Measurements from ENCODE around the gene RNF213.
"Not testable (repeated sequence)": the region's sequence is repeated elsewhere in the genome, so short reads cannot be mapped to it uniquely, and the experiment has no call there.

RNF213 gene

DNA sequence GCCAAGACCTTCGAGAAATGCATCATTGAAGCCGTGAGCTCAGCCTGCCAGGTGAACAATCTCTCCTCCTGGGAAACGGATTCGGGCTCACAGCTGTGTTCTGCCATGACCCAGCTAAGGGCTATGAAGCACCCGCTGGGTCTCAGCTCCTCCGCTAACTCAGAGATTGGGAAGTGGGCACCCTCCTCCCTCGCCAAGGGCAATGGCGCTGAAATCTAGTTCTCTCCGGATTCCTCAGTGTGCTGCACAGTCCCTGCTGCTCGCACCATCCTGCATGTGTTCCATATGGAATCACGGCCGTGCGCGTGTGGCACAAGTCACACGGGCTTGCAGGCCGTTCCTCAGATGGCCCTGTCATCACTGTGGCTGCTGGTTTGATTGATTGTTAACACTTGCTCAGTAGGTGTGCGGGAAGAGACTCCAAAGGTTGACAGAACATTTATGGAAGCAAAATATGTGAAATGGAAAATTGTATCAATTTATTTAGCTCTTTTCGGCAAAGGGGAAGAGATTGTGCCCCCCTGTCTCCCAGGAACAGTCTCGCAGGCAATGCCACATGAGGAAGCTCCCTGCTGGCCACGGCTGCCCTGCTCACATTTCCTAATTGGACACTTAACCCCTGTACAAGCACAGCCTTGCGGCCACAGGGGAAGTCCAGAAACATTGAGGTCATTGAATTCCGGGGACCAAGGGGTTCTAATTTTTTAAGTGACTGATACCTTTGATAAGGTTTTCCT lies 58.8 kb downstream of the RNF213 start:
- no peak for DNase-seq (ENCODE audit: low read depth in 2 of 2)

GRCh38 chr17:80319999-80320344 lies 59.3 kb downstream of the RNF213 start:
- no peak for DNase-seq (ENCODE audit: low read depth in 2 of 2)

GRCh38 chr17:80320496-80320895 lies 59.8 kb downstream of the RNF213 start:
- DNase-seq (ENCODE audit: low read depth in 2 of 2): no peak

- DNase-seq (ENCODE audit: low read depth in 2 of 2): no peak
Observed at GRCh38 chr17:80322864-80323263, 62.2 kb downstream of the RNF213 start.

DNA sequence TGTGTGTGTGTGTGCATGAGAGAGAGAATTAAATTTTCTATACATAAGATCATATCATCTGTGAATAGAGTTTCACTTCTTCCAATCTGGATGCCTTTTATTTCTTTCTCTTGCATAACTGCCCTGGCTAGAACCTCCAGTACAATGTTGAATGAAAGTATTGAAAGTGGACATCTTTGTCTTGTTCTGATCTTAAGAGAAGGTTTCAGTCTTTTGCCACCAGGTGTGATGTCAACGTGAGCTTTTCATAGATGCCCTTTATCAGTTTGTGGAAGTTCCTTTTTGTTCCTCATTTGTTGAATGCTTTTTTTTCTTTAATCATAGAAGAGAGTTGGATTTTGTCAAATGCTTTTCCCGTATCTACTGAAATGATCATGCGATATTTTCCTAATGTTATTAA lies 63.3 kb downstream of the RNF213 start:
- DNase-seq (ENCODE audit: low read depth in 2 of 2): no peak

DNA sequence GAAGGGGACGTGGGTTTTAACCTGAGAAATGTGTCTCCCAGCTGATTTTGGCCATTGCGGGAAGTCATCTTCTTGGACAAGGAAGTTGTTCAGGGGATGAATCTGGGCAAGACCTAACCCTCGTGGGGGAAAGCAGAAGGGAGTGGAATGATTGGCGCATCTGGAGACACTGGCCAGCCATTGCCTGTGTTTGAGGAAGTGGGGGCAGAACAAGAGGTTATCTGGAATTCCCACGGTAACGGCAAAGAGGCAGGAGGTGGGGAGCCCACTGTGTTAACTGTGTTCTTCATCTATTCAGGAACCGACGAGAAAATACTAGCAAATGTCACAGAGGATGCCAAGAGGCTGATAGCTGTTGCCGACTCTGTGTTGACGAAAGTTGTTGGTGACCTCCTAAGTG lies 66.9 kb downstream of the RNF213 start:
- DNase-seq (ENCODE audit: low read depth in 2 of 2): no peak

GRCh38 chr17:80328634-80329380 lies 68.2 kb downstream of the RNF213 start:
- DNase-seq (ENCODE audit: low read depth in 2 of 2): no peak

- not testable (repeated sequence) for DNase-seq (ENCODE audit: low read depth in 2 of 2)
Observed at GRCh38 chr17:80329421-80329820, 68.8 kb downstream of the RNF213 start.

- no peak for DNase-seq (ENCODE audit: low read depth in 2 of 2)
Observed at GRCh38 chr17:80330276-80330675, 69.6 kb downstream of the RNF213 start.

DNA sequence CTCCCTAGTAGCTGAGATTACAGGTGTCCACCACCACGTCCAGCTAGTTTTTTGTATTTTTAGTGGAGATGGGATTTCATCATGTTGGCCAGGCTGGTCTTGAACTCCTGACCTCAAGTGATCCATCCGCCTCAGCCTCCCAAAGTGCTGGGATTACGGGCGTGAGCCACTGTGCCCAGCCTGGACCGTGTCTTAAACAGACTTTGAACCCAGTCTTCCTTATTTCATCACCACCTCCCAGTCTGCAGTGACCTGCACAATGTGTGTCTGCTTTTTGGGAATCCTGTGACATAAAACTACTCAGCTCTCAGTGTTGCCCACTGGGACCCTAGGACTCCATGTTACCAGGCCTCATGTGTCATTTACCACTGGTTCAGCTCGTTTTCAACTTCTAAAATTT lies 70.3 kb downstream of the RNF213 start:
- DNase-seq (ENCODE audit: low read depth in 2 of 2): not testable (repeated sequence)

- no peak for DNase-seq (ENCODE audit: low read depth in 2 of 2)
Observed at GRCh38 chr17:80331820-80332219, 71.2 kb downstream of the RNF213 start.

DNA sequence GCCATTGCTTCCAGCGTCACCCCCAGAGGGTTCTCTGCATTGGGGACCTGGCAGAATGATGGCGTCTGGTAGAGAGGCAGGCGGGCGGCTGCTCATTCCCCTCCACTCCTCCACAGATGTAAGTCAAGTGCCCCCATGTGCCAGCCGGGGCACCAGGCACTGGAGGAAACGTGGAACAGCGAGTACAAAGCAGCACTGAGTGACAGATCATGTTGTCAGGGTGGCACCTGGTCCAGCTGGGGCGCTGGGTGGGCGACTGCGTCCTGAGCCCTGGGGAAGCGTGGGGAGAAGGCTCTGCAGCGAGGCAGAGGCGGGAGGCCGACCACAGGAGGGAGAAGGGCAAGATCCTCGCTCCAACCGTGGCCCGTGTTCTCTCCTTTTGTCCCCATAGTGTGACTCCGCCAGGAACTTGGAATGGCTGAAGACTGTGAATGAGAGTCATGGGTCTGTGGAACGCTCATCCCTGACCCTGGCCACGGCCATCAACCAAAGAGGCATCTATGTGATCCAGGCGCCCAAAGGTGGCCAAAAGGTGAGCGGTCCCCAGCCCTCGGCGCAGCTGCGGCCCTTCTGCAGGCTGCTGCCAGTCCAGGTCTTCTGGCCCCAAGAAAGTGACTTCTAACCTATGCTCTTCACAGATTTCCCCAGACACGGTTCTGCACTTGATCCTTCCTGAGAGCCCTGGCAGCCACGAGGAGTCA lies 76.7 kb downstream of the RNF213 start:
- no peak for DNase-seq (ENCODE audit: low read depth in 2 of 2)

GRCh38 chr17:80339118-80339517 lies 78.5 kb downstream of the RNF213 start:
- DNase-seq (ENCODE audit: low read depth in 2 of 2): no peak

DNA sequence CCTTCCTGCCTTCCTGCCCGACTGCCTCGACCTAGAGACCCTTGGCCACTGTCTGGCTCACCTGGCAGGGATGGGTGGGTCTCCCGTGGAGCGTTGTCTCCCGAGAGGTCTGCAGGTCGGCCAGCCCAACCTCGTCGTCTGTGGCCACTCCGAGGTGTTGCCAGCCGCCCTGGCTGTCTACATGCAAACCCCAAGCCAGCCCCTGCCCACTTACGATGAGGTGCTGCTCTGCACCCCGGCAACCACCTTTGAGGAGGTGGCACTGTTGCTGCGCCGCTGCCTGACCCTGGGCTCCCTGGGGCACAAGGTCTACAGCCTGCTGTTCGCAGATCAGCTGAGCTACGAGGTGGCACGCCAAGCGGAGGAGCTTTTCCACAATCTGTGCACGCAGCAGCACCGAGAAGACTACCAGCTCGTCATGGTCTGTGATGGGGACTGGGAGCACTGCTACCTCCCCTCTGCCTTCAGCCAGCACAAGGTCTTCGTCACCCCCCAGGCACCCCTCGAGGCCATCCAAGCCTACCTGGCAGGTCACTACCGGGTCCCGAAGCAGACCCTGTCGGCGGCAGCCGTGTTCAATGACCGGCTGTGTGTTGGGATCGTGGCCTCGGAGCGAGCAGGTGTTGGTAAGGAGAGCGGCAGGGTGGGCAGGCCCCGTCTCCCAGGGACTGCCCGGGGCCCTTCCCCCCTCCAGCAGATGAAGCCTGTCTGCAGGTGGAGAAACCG lies 79.2 kb downstream of the RNF213 start:
- DNase-seq (ENCODE audit: low read depth in 2 of 2): no peak

GRCh38 chr17:80345321-80345720 lies 84.7 kb downstream of the RNF213 start:
- no peak for DNase-seq (ENCODE audit: low read depth in 2 of 2)

DNA sequence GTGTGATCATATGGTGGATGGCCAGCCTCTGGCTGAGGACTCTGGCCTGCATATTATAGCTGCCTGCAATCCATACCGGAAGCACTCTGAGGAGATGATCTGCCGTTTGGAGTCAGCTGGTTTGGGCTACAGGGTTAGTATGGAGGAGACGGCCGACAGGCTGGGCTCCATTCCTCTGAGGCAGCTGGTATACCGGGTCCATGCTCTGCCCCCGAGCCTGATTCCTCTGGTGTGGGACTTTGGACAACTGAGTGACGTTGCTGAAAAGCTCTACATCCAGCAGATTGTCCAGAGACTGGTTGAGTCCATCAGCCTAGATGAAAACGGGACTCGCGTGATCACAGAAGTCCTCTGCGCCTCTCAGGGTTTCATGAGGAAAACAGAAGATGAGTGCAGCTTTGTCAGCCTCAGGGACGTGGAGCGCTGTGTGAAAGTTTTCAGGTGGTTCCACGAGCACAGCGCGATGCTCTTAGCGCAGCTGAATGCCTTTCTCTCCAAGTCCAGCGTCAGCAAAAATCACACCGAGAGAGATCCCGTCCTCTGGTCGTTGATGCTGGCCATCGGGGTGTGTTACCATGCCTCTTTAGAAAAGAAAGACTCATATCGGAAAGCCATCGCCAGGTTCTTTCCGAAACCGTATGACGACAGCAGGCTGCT lies 85.3 kb downstream of the RNF213 start:
- no peak for DNase-seq (ENCODE audit: low read depth in 2 of 2)

GRCh38 chr17:80346498-80347275 lies 86.0 kb downstream of the RNF213 start:
- DNase-seq (ENCODE audit: low read depth in 2 of 2): no peak

- no peak for DNase-seq (ENCODE audit: low read depth in 2 of 2)
Observed at GRCh38 chr17:80347536-80347935, 86.9 kb downstream of the RNF213 start.

- no peak for DNase-seq (ENCODE audit: low read depth in 2 of 2)
Observed at GRCh38 chr17:80347948-80348351, 87.3 kb downstream of the RNF213 start.

- DNase-seq (ENCODE audit: low read depth in 2 of 2): no peak
Observed at GRCh38 chr17:80348551-80349150, 88.0 kb downstream of the RNF213 start.
